Activated T-helper 1 cell treated with anti-CD3 and anti-CD28 coated beads, Interleukin-12 subunit alpha, Interleukin-12 subunit beta, Interleukin-2, Interleukin-4 antibody, amounts not matched to agents 30 ng/mL and 10 ng/mL and 1 ng/mL, durations not matched to agents 14 hours and 24 hours and 36 hours (primary cell): ENCODE measurements around the gene TMEM271. TPM values are rescaled to one million over a fixed set of nuclear protein-coding genes. Genes with fewer than 3 reads are reported as not detected.
A peak's percentile ranks its signal among the peaks of the same experiment; 100 is the strongest.
"Not testable (repeated sequence)": the region's sequence is repeated elsewhere in the genome, so short reads cannot be mapped to it uniquely, and the experiment has no call there.

Experiments
- DNase-seq: peaks from one replicate; pipeline ENCODE4 v3.0.0; 2021; ENCODE audit warnings: low spot score
- H3K27ac Mint-ChIP-seq: one replicate; pipeline ENCODE4 v1.8.0; 2021; ENCODE audit warnings: mild to moderate bottlenecking, mixed read lengths
- H3K27me3 Mint-ChIP-seq: one replicate; pipeline ENCODE4 v1.8.0; 2022; ENCODE audit warnings: mild to moderate bottlenecking, moderate library complexity, mixed read lengths; ENCODE audit not compliant: insufficient read depth
- H3K36me3 Mint-ChIP-seq: one replicate; pipeline ENCODE4 v1.8.0; 2021; ENCODE audit warnings: low read depth, mixed read lengths
- H3K4me1 Mint-ChIP-seq: one replicate; pipeline ENCODE4 v1.8.0; 2021; ENCODE audit warnings: low read depth, mixed read lengths
- H3K4me3 Mint-ChIP-seq: one replicate; pipeline ENCODE4 v1.8.0; 2021; ENCODE audit warnings: mild to moderate bottlenecking, moderate library complexity, mixed read lengths
- H3K9me3 Mint-ChIP-seq: one replicate; pipeline ENCODE4 v1.8.0; 2021; ENCODE audit warnings: mixed read lengths
- intact Hi-C: fragments of 100-400 bp; cut with micrococcal nuclease; formaldehyde crosslinking; loops from one replicate; pipeline ENCODE4 v1.15.1; 2024
- total RNA-seq: library from RNA; stranded (reverse); gene quantifications from 2 replicates; pipeline ENCODE4 v1.2.3, GENCODE V29; 2022

The TMEM271 gene
- total RNA-seq, 1 donor from 2014 or later = not detected

GRCh38 chr4:601612-602558 lies 25.8 kb upstream of the TMEM271 start:
- H3K4me3 Mint-ChIP-seq = no peak overlapping the region
- peaks cover 3% of the 10 kb centered on the region for H3K27me3 Mint-ChIP-seq
- DNase-seq = no peak
- H3K36me3 Mint-ChIP-seq = no peaks in the 10 kb centered on the region
- H3K9me3 Mint-ChIP-seq = peaks cover 25% of the 10 kb centered on the region
- peaks cover 7% of the 10 kb centered on the region for H3K4me1 Mint-ChIP-seq
- no peak overlapping the region for H3K27ac Mint-ChIP-seq
- intact Hi-C loops = loop anchor here (1.0 to 5.0 kb wide), 4 partner anchors 72 to 385 kb away; partner anchors contain the start of genes ATP5ME, GAK, IDUA and MYL5

- H3K36me3 Mint-ChIP-seq = no peaks in the 10 kb centered on the region
- peaks cover 7% of the 10 kb centered on the region for H3K4me1 Mint-ChIP-seq
- H3K9me3 Mint-ChIP-seq = peaks cover 32% of the 10 kb centered on the region
- peaks cover 3% of the 10 kb centered on the region for H3K27me3 Mint-ChIP-seq
- DNase-seq = no peak
- H3K4me3 Mint-ChIP-seq = no peak overlapping the region
- H3K27ac Mint-ChIP-seq = peak overlapping the region; percentile 6
- intact Hi-C loops = loop anchor here (5.0 kb wide), 3 partner anchors 276 to 386 kb away; partner anchors contain the start of genes GAK, IDUA and TMEM175
These were observed 24.9 kb upstream of the TMEM271 start for GRCh38 chr4:600850-601515.

GRCh38 chr4:600166-600565 lies 24.1 kb upstream of the TMEM271 start:
- no peak for DNase-seq
- peaks cover 3% of the 10 kb centered on the region for H3K27me3 Mint-ChIP-seq
- peaks cover 33% of the 10 kb centered on the region for H3K9me3 Mint-ChIP-seq
- peaks cover 7% of the 10 kb centered on the region for H3K4me1 Mint-ChIP-seq
- no peak overlapping the region for H3K4me3 Mint-ChIP-seq
- no peaks in the 10 kb centered on the region for H3K36me3 Mint-ChIP-seq
- intact Hi-C loops = loop anchor here (5.0 kb wide), 3 partner anchors 277 to 387 kb away; partner anchors contain the start of genes GAK, IDUA and TMEM175
- H3K27ac Mint-ChIP-seq = no peak overlapping the region

GRCh38 chr4:598925-599324 lies 22.8 kb upstream of the TMEM271 start:
- H3K27me3 Mint-ChIP-seq = peaks cover 3% of the 10 kb centered on the region

GRCh38 chr4:592825-593520 lies 16.9 kb upstream of the TMEM271 start:
- Mint-ChIP-seq H3K27me3 (peaks cover 3% of the 10 kb centered on the region), H3K9me3 (peaks cover 38% of the 10 kb centered on the region), H3K27ac (no peak overlapping the region), H3K36me3 (peaks cover 1% of the 10 kb centered on the region), H3K4me3 (no peak overlapping the region), H3K4me1 (no peaks in the 10 kb centered on the region)
- intact Hi-C loops = loop anchor here (5.0 kb wide), 1 partner anchor 369 kb away; no protein-coding TSS in a partner anchor
- DNase-seq = no peak

More at GRCh38 chr4:598925-599324, 22.8 kb upstream of the TMEM271 start:
- no peak overlapping the region for H3K4me3 Mint-ChIP-seq
- H3K9me3 Mint-ChIP-seq = peaks cover 37% of the 10 kb centered on the region
- no peak for DNase-seq
- H3K27ac Mint-ChIP-seq = no peak overlapping the region
- no peaks in the 10 kb centered on the region for H3K36me3 Mint-ChIP-seq
- intact Hi-C loops = no loop called here
- H3K4me1 Mint-ChIP-seq = peaks cover 3% of the 10 kb centered on the region

- not testable (repeated sequence) for DNase-seq, H3K27me3 Mint-ChIP-seq, H3K36me3 Mint-ChIP-seq, H3K27ac Mint-ChIP-seq, H3K4me3 Mint-ChIP-seq, H3K4me1 Mint-ChIP-seq
- H3K9me3 Mint-ChIP-seq = peaks cover 32% of the 10 kb centered on the region
- intact Hi-C loops = loop anchor here (5.0 kb wide), 1 partner anchor 370 kb away; no protein-coding TSS in a partner anchor
These were observed 16.1 kb upstream of the TMEM271 start for GRCh38 chr4:592178-592577.

GRCh38 chr4:590313-590841 lies 14.3 kb upstream of the TMEM271 start:
- Mint-ChIP-seq H3K4me1 (no peaks in the 10 kb centered on the region), H3K27ac (no peak overlapping the region), H3K36me3 (peaks cover 1% of the 10 kb centered on the region), H3K9me3 (peaks cover 26% of the 10 kb centered on the region), H3K27me3 (peaks cover 2% of the 10 kb centered on the region), H3K4me3 (no peak overlapping the region)
- no peak for DNase-seq
- intact Hi-C loops = loop anchor here (5.0 kb wide), 1 partner anchor 372 kb away; no protein-coding TSS in a partner anchor

GRCh38 chr4:589219-589963 lies 13.3 kb upstream of the TMEM271 start:
- DNase-seq = no peak
- H3K4me3 Mint-ChIP-seq = no peak overlapping the region
- H3K9me3 Mint-ChIP-seq = peaks cover 20% of the 10 kb centered on the region
- peaks cover 1% of the 10 kb centered on the region for H3K36me3 Mint-ChIP-seq
- no peak overlapping the region for H3K27ac Mint-ChIP-seq
- H3K4me1 Mint-ChIP-seq = no peaks in the 10 kb centered on the region
- intact Hi-C loops = no loop called here
- peaks cover 2% of the 10 kb centered on the region for H3K27me3 Mint-ChIP-seq

- H3K27ac Mint-ChIP-seq = no peak overlapping the region
- peaks cover 1% of the 10 kb centered on the region for H3K36me3 Mint-ChIP-seq
- intact Hi-C loops = no loop called here
- H3K27me3 Mint-ChIP-seq = peaks cover 2% of the 10 kb centered on the region
- peaks cover 20% of the 10 kb centered on the region for H3K9me3 Mint-ChIP-seq
- DNase-seq = no peak
- no peak overlapping the region for H3K4me3 Mint-ChIP-seq
- H3K4me1 Mint-ChIP-seq = no peaks in the 10 kb centered on the region
These were observed 12.3 kb upstream of the TMEM271 start for GRCh38 chr4:588351-588849.

- Mint-ChIP-seq H3K36me3 (peaks cover 1% of the 10 kb centered on the region), H3K4me3 (no peak overlapping the region), H3K27ac (no peak overlapping the region), H3K9me3 (peaks cover 17% of the 10 kb centered on the region), H3K27me3 (peaks cover 2% of the 10 kb centered on the region), H3K4me1 (no peaks in the 10 kb centered on the region)
- intact Hi-C loops = no loop called here
- no peak for DNase-seq
These were observed 11.7 kb upstream of the TMEM271 start for GRCh38 chr4:587671-588350.

- no peak overlapping the region for H3K4me3 Mint-ChIP-seq
- peaks cover 29% of the 10 kb centered on the region for H3K9me3 Mint-ChIP-seq
- no peak for DNase-seq
- H3K27me3 Mint-ChIP-seq = peaks cover 20% of the 10 kb centered on the region
- H3K4me1 Mint-ChIP-seq = no peaks in the 10 kb centered on the region
- H3K36me3 Mint-ChIP-seq = peaks cover 1% of the 10 kb centered on the region
- no peak overlapping the region for H3K27ac Mint-ChIP-seq
- intact Hi-C loops = no loop called here
These were observed 7.7 kb upstream of the TMEM271 start for GRCh38 chr4:583820-584219.
